HG03558 (cell line): ENCODE measurements around the gene MYO5A.
"Not testable (repeated sequence)": the region's sequence is repeated elsewhere in the genome, so short reads cannot be mapped to it uniquely, and the experiment has no call there.

Experiments used
- ATAC-seq: cut with Tn5 transposase; IDR thresholded peaks from one replicate; pipeline ENCODE4 v1.9.1; 2021; ENCODE audit warnings: moderate number of reproducible peaks; ENCODE audit not compliant: unreplicated experiment; ENCODE audit errors: extremely low read depth

MYO5A gene

GRCh38 chr15:52427804-52428203, 100.9 kb downstream of the MYO5A start:
- ATAC-seq, result no peak

- ATAC-seq, result no peak
Observed at GRCh38 chr15:52424856-52425431, 103.7 kb downstream of the MYO5A start.

- ATAC-seq, result no peak
Observed at GRCh38 chr15:52423852-52424251, 104.8 kb downstream of the MYO5A start.

- no peak for ATAC-seq
Observed at GRCh38 chr15:52422001-52422400, 106.7 kb downstream of the MYO5A start.

GRCh38 chr15:52421029-52421428, 107.7 kb downstream of the MYO5A start:
- no peak for ATAC-seq

GRCh38 chr15:52419494-52419893, 109.2 kb downstream of the MYO5A start:
- no peak for ATAC-seq

- ATAC-seq, result no peak
Observed at GRCh38 chr15:52417957-52418356, 110.7 kb downstream of the MYO5A start.

- no peak for ATAC-seq
Observed at GRCh38 chr15:52417521-52417920, 111.2 kb downstream of the MYO5A start.

GRCh38 chr15:52416566-52416965, 112.1 kb downstream of the MYO5A start:
- not testable (repeated sequence) for ATAC-seq

GRCh38 chr15:52415628-52416027, 113.1 kb downstream of the MYO5A start:
- no peak for ATAC-seq

- ATAC-seq, result no peak
Observed at GRCh38 chr15:52414936-52415335, 113.7 kb downstream of the MYO5A start.

- no peak for ATAC-seq
Observed at GRCh38 chr15:52408823-52409222, 119.9 kb downstream of the MYO5A start.

GRCh38 chr15:52407374-52407773, 121.3 kb downstream of the MYO5A start:
- no peak for ATAC-seq

GRCh38 chr15:52406601-52407000, 122.1 kb downstream of the MYO5A start:
- no peak for ATAC-seq

- ATAC-seq, result no peak
Observed at GRCh38 chr15:52405856-52406255, 122.8 kb downstream of the MYO5A start.

- ATAC-seq, result no peak
Observed at GRCh38 chr15:52397118-52397517, 131.6 kb downstream of the MYO5A start.

GRCh38 chr15:52394118-52394517, 134.6 kb downstream of the MYO5A start:
- ATAC-seq, result no peak

GRCh38 chr15:52392008-52392687, 136.5 kb downstream of the MYO5A start:
- no peak for ATAC-seq

GRCh38 chr15:52391069-52391468, 137.6 kb downstream of the MYO5A start:
- ATAC-seq, result no peak

GRCh38 chr15:52385670-52386069, 143.0 kb downstream of the MYO5A start:
- ATAC-seq, result no peak

- no peak for ATAC-seq
Observed at GRCh38 chr15:52383100-52383588, 145.5 kb downstream of the MYO5A start.

GRCh38 chr15:52382647-52383046, 146.0 kb downstream of the MYO5A start:
- no peak for ATAC-seq
